H1 (cell line): ENCODE data around the gene OPCML. TPM values are rescaled to one million over a fixed set of nuclear protein-coding genes. Genes with fewer than 3 reads are reported as not detected.

Experiments
- CTCF ChIP-seq, 3 experiments: IDR thresholded peaks; 1 replicate in 2 of 3; 2 replicates in 1 of 3; pipeline versions ENCODE4 v1.5.1 to v1.6.1; 2011; ENCODE audit warnings: low read length in 3 of 3, mild to moderate bottlenecking in 3 of 3, inconsistent platforms in 2 of 3, low read depth in 1 of 3, moderate library complexity in 1 of 3; ENCODE audit not compliant: insufficient read depth in 1 of 3; ENCODE audit errors: control extremely low read depth in 1 of 3
- EGR1 ChIP-seq: IDR thresholded peaks from 2 replicates; pipeline ENCODE4 v1.6.1; 2011; ENCODE audit warnings: low read depth, low read length, borderline replicate concordance
- KDM4A ChIP-seq: IDR thresholded peaks from one replicate; pipeline ENCODE4 v1.7.1; 2012; ENCODE audit warnings: low read depth, mild to moderate bottlenecking, moderate library complexity, low read length, inconsistent platforms; ENCODE audit not compliant: severe bottlenecking
- MAFK ChIP-seq: IDR thresholded peaks from 2 replicates; pipeline ENCODE4 v1.6.1; 2012; ENCODE audit warnings: low read depth, mild to moderate bottlenecking, improper control_type of control experiment, low read length
- NANOG ChIP-seq: IDR thresholded peaks from 2 replicates; pipeline ENCODE4 v1.6.1; 2011; ENCODE audit warnings: low read length, low read depth, mild to moderate bottlenecking, inconsistent platforms; ENCODE audit not compliant: insufficient read depth, poor library complexity, severe bottlenecking
- TEAD4 ChIP-seq: IDR thresholded peaks from 2 replicates; pipeline ENCODE4 v1.6.1; 2012; ENCODE audit warnings: low read depth, low read length, inconsistent platforms, mixed read lengths
- polyA plus RNA-seq, 7 experiments: library from polyadenylated mRNA; depleted of rRNA in 3 of 7; stranded (reverse) in 5 of 7; unstranded in 2 of 7; fragments of >200 nt in 5 of 7; fragments of 200-250 nt in 2 of 7; gene quantifications; 1 replicate in 5 of 7; 2 replicates in 1 of 7; 4 replicates in 1 of 7; pipeline versions ENCODE4 v1.2.1 to v1.2.3, GENCODE V29; 2011 to 2013; ENCODE audit warnings: missing spikeins in 2 of 7, mixed read lengths in 2 of 7
- total RNA-seq: library from RNA; stranded (reverse); fragmentation: NEBNext Ultra II Directional; extraction: Animal tissue kit (Norgen Biotek cat#: 25700); gene quantifications from 2 replicates; pipeline ENCODE4 v1.2.1, GENCODE V29; 2021

The OPCML gene
- total and polyA plus RNA-seq, 2 of the 8 experiments (the other 6 are each of a cell fraction or from before 2014, with no cell fraction given), result 2.3 to 3.1 TPM

- TF ChIP-seq CTCF (IDR thresholded peaks at IDR 0.05; ENCODE audit: control extremely low read depth in 1 of 3, insufficient read depth in 1 of 3, low read depth in 1 of 3, low read length in 3 of 3) (no peak), MAFK (no peak), KDM4A (no peak), TEAD4 (no peak), NANOG (no peak), EGR1 (no peak)
Measured at GRCh38 chr11:132636523-132636922, 895.8 kb downstream of the OPCML start (continued).
